Mesendoderm (in vitro differentiated cells): ENCODE data around the gene CLTB.
"Not testable (repeated sequence)": the region's sequence is repeated elsewhere in the genome, so short reads cannot be mapped to it uniquely, and the experiment has no call there.

Source experiments
- DNase-seq: peaks from one replicate; pipeline ENCODE4 v3.0.0; 2013
- H2AK5ac ChIP-seq: 2 replicates; pipeline ENCODE4 v1.6.1; 2013; ENCODE audit warnings: low read length, inconsistent platforms
- H2BK120ac ChIP-seq: 2 replicates; pipeline ENCODE4 v1.6.1; 2013; ENCODE audit warnings: low read depth, mild to moderate bottlenecking, low read length, moderate library complexity, mixed read lengths
- H2BK15ac ChIP-seq: replicated peaks from 2 replicates; pipeline ENCODE4 v1.6.1; 2013; ENCODE audit warnings: low read depth, mild to moderate bottlenecking, moderate library complexity
- H2BK5ac ChIP-seq: 2 replicates; pipeline ENCODE4 v1.6.1; 2013; ENCODE audit warnings: low read length, inconsistent platforms
- H3K18ac ChIP-seq: 2 replicates; pipeline ENCODE4 v1.6.1; 2013; ENCODE audit warnings: mild to moderate bottlenecking, low read length, mixed read lengths
- H3K23ac ChIP-seq: one replicate; pipeline ENCODE4 v1.6.1; 2013; ENCODE audit warnings: low read length
- H3K27ac ChIP-seq: 2 replicates; pipeline ENCODE4 v1.5.1; 2013; ENCODE audit warnings: low read depth, mild to moderate bottlenecking, inconsistent platforms, low read length, moderate library complexity
- H3K27me3 ChIP-seq: 2 replicates; pipeline ENCODE4 v1.6.1; 2013; ENCODE audit warnings: low read length, control low read depth, mild to moderate bottlenecking, inconsistent platforms; ENCODE audit not compliant: insufficient read depth, poor library complexity
- H3K36me3 ChIP-seq: 2 replicates; pipeline ENCODE4 v1.6.1; 2013; ENCODE audit warnings: low read length, inconsistent platforms; ENCODE audit not compliant: control insufficient read depth, insufficient read depth
- H3K4ac ChIP-seq: one replicate; pipeline ENCODE4 v1.6.1; 2013; ENCODE audit warnings: low read depth, mild to moderate bottlenecking, low read length, moderate library complexity
- H3K4me1 ChIP-seq: 2 replicates; pipeline ENCODE4 v1.6.1; 2013; ENCODE audit warnings: low read depth, low read length, inconsistent platforms; ENCODE audit not compliant: control insufficient read depth
- H3K4me2 ChIP-seq: 2 replicates; pipeline ENCODE4 v1.6.1; 2013; ENCODE audit warnings: low read length
- H3K4me3 ChIP-seq: 2 replicates; pipeline ENCODE4 v1.5.1; 2013; ENCODE audit warnings: mild to moderate bottlenecking, low read length
- H3K56ac ChIP-seq: one replicate; pipeline ENCODE4 v1.6.1; 2013; ENCODE audit warnings: low read length
- H3K79me1 ChIP-seq: 2 replicates; pipeline ENCODE4 v1.6.1; 2013; ENCODE audit warnings: low read length, inconsistent platforms
- H3K79me2 ChIP-seq: 2 replicates; pipeline ENCODE4 v1.6.1; 2013; ENCODE audit warnings: mild to moderate bottlenecking, low read length; ENCODE audit not compliant: control insufficient read depth, insufficient read depth
- H3K9ac ChIP-seq: 2 replicates; pipeline ENCODE4 v1.6.1; 2013; ENCODE audit warnings: low read length, inconsistent platforms
- H4K5ac ChIP-seq: one replicate; pipeline ENCODE4 v1.6.1; 2013; ENCODE audit warnings: low read length
- H4K8ac ChIP-seq: one replicate; pipeline ENCODE4 v1.6.1; 2013; ENCODE audit warnings: low read depth, mild to moderate bottlenecking, control low read depth, low read length, moderate library complexity
- WGBS: extraction: QIAGEN DNeasy Blood & Tissue Kit; methylation state at CpG from one replicate; pipeline ENCODE4 v1.1.7; 2013; ENCODE audit warnings: low lambda C conversion rate, missing lambda C conversion rate; ENCODE audit not compliant: insufficient coverage; ENCODE audit errors: extremely low coverage; 5-methylcytosine and 5-hydroxymethylcytosine counted together

CLTB gene

DNA sequence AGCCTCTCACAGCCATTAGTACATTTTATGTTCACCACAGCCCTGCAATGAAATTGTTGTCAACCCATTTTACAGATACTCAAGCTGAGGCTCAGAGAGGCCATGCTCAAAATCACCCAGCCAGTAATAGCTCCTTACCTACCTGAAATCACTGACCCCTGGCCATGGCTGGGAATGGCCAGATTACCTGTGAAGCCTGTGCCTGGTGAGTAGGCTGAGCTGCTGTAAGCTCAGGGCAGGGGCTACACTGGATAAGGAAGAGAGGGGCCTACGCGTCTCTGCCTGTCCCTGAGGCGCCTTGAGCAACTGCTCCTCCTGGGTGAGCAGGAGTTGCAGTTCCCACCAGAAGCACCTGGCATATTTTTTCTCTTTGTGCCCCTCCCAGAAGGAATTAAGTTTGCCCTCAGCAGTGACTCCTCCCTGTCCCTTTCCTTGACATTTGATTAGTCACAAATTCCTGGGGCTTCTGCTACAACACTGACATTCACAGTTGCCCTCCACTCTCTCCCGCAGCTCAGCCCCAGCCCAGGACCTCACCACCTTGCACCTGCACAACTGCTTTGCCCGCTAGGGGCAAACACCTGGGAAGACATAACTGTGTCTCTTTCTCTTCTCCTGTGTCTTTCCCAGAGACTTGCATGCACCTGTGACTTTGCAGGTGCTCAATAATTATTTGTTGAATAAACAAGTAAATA lies 5.7 kb downstream of the CLTB start:
- Histone ChIP-seq H2BK120ac (no peak overlapping the region), H2AK5ac (no peak overlapping the region), H3K4me3 (no peak overlapping the region), H3K4me1 (no peaks in the 10 kb centered on the region), H2BK5ac (no peak overlapping the region), H3K27me3 (no peaks in the 10 kb centered on the region), H3K9ac (no peak overlapping the region), H4K8ac (no peak overlapping the region), H4K5ac (no peak overlapping the region), H3K4ac (no peak overlapping the region), H3K4me2 (no peak overlapping the region), H3K18ac (no peak overlapping the region), H3K27ac (no peak overlapping the region), H3K79me2 (no peaks in the 10 kb centered on the region), H3K36me3 (no peaks in the 10 kb centered on the region), H3K79me1 (no peaks in the 10 kb centered on the region), H3K56ac (no peak overlapping the region), H3K23ac (no peak overlapping the region), H2BK15ac (no peak overlapping the region)
- DNase-seq = peak; percentile 17
- no CpG with 5 or more reads among the region's 5 CpGs for WGBS

DNA sequence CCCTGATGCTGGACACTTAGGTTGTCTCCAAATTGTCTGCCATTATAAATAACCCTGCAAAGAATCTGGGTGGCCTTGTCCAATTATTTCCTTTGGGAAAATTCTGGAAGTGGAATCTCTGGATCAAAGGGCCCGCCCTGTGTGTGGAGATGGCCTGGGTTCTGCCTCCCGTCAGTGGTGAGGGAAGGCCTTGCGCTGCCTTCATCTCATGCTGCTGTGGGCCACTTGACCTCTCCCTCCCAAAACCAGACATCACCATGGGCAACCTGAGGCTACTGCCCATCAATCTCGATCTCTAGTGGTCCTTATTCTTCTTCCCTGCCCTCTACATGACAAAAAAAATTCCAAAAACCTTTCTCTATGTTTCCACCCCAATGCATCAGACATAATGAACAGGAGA lies 6.6 kb downstream of the CLTB start:
- H3K27me3 ChIP-seq = no peaks in the 10 kb centered on the region
- no peak overlapping the region for H3K27ac ChIP-seq
- H2BK5ac ChIP-seq = no peak overlapping the region
- no peak overlapping the region for H4K8ac ChIP-seq
- no peak overlapping the region for H2BK120ac ChIP-seq
- no peaks in the 10 kb centered on the region for H3K79me1 ChIP-seq
- no peak overlapping the region for H3K4me2 ChIP-seq
- H2BK15ac ChIP-seq = no peak overlapping the region
- no peak overlapping the region for H4K5ac ChIP-seq
- no peak overlapping the region for H3K4me3 ChIP-seq
- no peaks in the 10 kb centered on the region for H3K36me3 ChIP-seq
- no peak overlapping the region for H3K4ac ChIP-seq
- no peak overlapping the region for H2AK5ac ChIP-seq
- no CpG with 5 or more reads among the region's 4 CpGs for WGBS
- no peak overlapping the region for H3K56ac ChIP-seq
- DNase-seq = no peak
- H3K4me1 ChIP-seq = no peaks in the 10 kb centered on the region
- H3K23ac ChIP-seq = no peak overlapping the region
- no peak overlapping the region for H3K9ac ChIP-seq
- H3K18ac ChIP-seq = no peak overlapping the region
- no peaks in the 10 kb centered on the region for H3K79me2 ChIP-seq

GRCh38 chr5:176408590-176408989 lies 7.7 kb downstream of the CLTB start:
- H3K4ac ChIP-seq = no peak overlapping the region
- no peak overlapping the region for H4K8ac ChIP-seq
- WGBS = no CpG with 5 or more reads among the region's 5 CpGs
- no peak for DNase-seq
- H3K79me1 ChIP-seq = no peaks in the 10 kb centered on the region
- no peak overlapping the region for H3K4me2 ChIP-seq
- H2BK5ac ChIP-seq = no peak overlapping the region
- no peaks in the 10 kb centered on the region for H3K4me1 ChIP-seq
- no peak overlapping the region for H2AK5ac ChIP-seq
- no peak overlapping the region for H3K18ac ChIP-seq
- no peaks in the 10 kb centered on the region for H3K79me2 ChIP-seq
- no peak overlapping the region for H3K9ac ChIP-seq
- H3K23ac ChIP-seq = no peak overlapping the region
- H2BK120ac ChIP-seq = no peak overlapping the region
- H3K27me3 ChIP-seq = no peaks in the 10 kb centered on the region
- no peak overlapping the region for H4K5ac ChIP-seq
- H3K4me3 ChIP-seq = no peak overlapping the region
- no peaks in the 10 kb centered on the region for H3K36me3 ChIP-seq
- no peak overlapping the region for H2BK15ac ChIP-seq
- no peak overlapping the region for H3K56ac ChIP-seq
- no peak overlapping the region for H3K27ac ChIP-seq

GRCh38 chr5:176408252-176408573 lies 8.1 kb downstream of the CLTB start:
- not testable (repeated sequence) for H3K4ac ChIP-seq, H3K4me3 ChIP-seq, H4K5ac ChIP-seq, H3K27me3 ChIP-seq, H3K27ac ChIP-seq, H3K36me3 ChIP-seq, H3K9ac ChIP-seq, H3K4me2 ChIP-seq, H2BK15ac ChIP-seq, H3K56ac ChIP-seq, H4K8ac ChIP-seq, H3K23ac ChIP-seq, DNase-seq, H3K18ac ChIP-seq, H2BK5ac ChIP-seq, H2BK120ac ChIP-seq, H3K79me2 ChIP-seq, H3K4me1 ChIP-seq, H2AK5ac ChIP-seq, H3K79me1 ChIP-seq
- no CpG with 5 or more reads among the region's 10 CpGs for WGBS

GRCh38 chr5:176407456-176408251 lies 8.7 kb downstream of the CLTB start:
- Histone ChIP-seq H3K23ac (no peak overlapping the region), H2BK15ac (no peak overlapping the region), H3K79me1 (no peaks in the 10 kb centered on the region), H3K9ac (no peak overlapping the region), H2AK5ac (no peak overlapping the region), H3K36me3 (no peaks in the 10 kb centered on the region), H3K4me1 (no peaks in the 10 kb centered on the region), H4K8ac (no peak overlapping the region), H2BK5ac (no peak overlapping the region), H3K79me2 (no peaks in the 10 kb centered on the region), H3K56ac (no peak overlapping the region), H3K4me3 (no peak overlapping the region), H3K27ac (no peak overlapping the region), H3K27me3 (no peaks in the 10 kb centered on the region), H4K5ac (no peak overlapping the region), H3K4me2 (no peak overlapping the region), H3K4ac (no peak overlapping the region), H3K18ac (no peak overlapping the region), H2BK120ac (no peak overlapping the region)
- WGBS = no CpG with 5 or more reads among the region's 6 CpGs
- no peak for DNase-seq
